CD4-positive, alpha-beta T cell treated with Interferon alpha-2 for 1 hour (primary cell): Measurements from ENCODE around the gene RHOBTB3.

Source experiments
- DNase-seq, 2 donors: peaks; one replicate each; pipeline ENCODE4 v3.0.0-alpha.2; 2020 to 2022

The RHOBTB3 gene

GRCh38 chr5:95713960-95714710 is 17.0 kb upstream of the RHOBTB3 start:
- DNase-seq = no peak

DNA sequence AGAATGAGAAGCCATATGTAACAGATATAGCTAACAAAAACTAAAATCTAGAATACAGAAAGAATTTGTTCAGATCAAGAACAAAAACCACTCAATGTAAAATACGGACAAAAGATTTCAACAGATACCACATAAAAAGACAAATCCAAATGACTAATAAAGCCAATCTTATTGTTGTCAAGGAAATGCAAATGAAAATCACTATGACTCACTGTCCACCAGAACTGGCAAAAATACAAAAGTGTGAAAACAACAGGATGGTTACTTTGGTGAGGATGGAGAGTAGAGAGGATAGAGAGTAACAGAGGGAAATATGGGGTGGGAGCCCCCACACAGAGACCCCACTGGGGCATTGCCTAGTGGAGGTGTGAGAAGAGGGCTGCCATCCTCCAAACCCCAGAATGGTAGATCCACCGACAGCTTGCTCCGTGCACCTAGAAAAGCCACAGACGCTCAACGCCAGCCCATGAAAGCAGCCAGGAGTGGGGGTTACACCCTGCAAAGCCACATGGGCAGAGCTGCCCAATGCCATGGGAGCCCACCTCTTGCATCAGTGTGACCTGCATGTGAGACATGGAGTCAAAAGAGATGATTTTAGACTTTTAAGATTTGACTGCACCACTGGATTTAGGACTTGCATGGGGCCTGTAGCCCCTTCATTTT is 15.2 kb upstream of the RHOBTB3 start:
- no peak for DNase-seq

DNA sequence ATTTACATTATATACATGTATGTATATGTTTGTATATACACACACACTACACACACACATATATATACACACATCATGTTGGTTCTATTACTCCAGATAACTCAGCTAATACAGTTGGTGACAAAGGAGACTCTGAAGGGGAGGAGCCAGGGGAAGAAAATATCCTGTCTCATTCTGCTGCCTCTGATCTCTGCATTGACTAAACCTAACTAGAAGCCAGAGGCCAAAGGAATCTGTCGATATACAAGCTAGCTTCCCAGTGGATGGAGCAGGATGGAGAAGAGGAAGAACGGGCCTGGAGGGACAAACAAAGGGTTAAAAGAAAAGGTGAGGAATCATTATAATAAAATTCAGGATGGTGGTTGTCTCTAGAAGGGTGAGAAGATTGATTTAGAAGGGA is 13.7 kb upstream of the RHOBTB3 start:
- DNase-seq = no peak

GRCh38 chr5:95718203-95718602 is 12.9 kb upstream of the RHOBTB3 start:
- DNase-seq = peak in 1 of 2 donors; percentile 51

DNA sequence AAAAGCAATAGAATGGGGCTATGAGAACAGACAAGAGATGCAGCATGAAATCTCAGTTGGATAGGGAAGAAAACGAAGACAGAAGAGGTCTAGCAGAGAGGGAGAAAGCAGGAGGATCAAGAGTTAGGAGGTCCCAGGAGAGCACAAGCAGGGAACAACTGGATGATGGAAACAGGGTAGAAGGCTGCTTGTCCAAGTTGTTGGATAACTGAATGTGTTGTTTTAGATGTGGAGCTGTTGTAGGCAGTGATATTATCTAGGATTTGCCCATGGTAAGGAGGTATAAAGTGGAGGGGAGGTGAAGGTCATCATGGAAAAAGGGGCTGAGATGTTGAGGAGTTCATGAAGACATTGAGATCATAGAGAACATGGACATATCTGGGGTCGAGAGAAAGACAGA is 12.4 kb upstream of the RHOBTB3 start:
- no peak for DNase-seq

GRCh38 chr5:95720094-95720786 is 10.9 kb upstream of the RHOBTB3 start:
- no peak for DNase-seq

DNA sequence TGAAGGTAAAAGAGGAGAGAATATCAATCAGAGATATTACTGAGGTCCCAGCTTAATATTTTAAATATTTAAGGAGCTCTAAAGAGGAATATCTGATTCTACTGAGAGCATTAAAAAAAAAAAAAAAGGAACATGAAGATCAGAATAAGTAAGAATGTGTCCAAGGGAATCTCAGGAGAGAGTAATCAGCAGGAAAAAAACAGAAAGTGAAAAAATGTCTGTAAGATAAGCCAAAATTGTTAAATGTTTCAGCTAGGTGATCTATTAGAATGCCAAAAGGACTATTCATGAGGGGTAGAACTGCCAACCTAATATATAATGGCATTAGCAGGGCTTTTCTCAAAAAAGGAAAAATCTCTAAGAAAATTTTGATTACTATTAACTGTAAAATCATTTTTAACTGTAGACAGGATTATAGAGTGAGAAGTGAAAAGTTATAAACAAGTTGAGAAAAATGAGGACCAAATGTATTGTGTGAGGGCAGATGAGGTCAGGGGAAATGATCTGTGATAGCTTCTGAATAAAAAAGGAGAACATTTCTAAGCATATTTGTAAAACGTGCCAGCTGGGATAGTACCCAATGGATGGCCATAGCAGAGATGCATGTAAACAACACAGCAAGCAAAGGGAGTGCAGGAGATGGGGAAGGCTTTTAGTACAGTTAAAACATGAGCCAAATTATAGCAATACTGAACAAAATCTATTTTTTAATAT is 9.4 kb upstream of the RHOBTB3 start:
- DNase-seq = no peak

GRCh38 chr5:95723632-95724369 is 7.3 kb upstream of the RHOBTB3 start:
- no peak for DNase-seq

DNA sequence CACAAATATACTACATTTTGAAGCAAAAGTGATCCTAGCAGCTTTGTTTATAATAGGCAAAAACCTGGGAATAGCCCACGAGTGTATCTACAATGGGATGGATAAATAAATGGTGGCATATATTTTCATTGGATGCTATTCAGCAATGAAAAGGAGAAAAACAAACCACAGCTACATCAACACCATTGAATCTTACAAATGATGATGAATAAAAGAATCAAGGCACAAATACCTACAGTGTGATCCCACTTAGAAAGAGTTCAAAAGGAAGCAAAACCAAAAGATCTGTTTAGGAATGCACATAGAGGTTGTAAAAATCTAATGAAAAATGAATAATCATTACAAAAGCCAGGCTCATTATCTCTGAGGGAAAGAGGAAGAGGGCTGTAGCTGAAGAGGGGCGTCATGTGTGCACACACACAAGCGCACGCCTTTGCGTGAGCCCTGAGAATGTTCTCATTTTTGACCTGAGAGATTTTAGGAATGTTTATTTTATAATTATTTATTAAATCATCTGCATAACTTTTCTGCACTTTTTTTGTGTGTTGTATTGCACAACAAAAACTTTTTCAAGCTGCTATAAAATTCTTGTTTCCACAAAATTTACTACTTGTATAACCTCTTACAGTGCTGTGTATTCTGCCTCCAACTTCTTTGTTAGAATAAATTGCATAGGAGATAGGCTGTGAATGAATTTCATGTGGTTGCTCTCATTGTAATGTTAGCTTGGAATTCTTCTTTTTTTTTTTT is 5.9 kb upstream of the RHOBTB3 start:
- DNase-seq = no peak

DNA sequence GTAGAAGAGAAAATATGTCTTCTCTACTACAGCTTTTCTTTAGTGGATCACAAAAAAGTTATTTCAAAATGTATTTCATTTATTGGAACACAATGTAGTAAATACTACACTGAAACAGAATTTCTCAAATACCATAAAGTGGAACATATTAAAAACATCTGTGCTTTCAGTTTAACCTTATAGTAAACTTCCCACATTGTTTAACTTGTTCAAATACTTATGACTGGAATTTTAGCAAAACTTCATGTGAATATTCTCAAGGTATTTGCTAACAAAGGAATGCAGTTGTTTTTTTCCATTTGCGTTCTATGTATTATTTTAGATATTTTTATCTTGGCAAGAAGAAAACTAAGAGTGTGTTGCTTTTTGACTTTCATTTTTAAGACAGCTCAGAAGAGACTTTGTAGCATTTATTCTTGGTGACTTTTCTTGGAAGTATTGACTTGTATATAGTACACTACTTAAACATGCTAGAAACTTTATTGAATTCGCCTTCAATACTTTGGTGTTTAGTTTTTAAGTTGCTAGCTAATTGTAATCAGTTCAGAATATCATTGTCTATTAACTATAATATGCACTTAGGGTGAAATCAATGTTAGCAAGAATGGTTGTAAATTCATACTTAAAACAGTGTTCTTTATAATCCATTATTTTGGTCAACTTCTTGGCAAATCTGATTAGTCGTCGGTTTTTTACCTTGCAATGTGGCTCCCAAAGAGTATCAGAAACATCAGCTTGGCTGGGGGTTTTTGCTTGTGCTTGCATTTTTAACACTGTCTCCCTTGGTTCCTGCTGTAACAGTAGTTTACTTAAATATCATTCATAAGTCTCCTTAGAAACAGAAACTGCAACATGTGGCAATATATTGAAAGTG is 5.0 kb upstream of the RHOBTB3 start:
- no peak for DNase-seq

DNA sequence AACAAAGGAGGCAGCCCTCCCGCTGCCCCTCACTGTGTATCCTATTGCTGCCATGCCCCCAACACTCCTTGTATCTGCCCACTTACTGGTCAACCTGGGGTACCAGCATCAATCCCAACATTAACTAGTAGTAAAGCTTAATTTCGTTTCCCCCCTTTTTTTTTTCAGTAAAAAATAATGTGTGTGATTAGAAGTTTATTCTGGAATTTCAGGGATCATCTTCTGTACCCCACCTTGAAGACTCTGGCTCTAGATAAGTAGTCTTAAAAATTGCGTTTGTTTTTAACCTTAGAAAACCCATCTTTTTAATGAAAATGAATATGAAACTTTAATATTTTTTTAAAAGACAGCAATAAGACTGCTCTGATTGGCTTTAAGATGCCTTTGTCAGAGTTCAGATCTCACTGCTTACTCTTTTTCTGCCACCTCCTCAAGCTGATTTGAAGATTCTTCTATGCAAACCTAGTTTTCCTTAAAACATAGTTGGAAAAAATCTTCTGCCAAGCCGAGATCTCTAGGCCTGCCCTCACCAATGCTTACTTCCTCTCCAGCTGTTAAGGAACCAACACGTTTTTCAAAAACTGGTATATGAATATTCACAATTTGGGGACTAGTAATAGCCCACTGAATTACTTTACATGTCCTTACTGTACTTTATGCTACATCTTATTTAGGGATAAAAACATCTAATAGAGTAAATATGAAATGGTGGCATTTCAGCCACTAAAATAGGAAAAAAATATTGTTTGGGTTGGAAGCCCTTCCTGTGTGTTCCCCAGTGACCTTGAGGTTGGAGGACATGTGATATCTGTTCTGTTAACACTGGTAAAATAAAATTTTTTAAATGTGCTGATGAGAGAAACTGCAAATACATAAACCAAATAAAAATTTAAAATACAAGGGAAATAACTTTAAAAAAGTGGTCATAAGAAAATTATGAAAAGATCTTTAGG is 4.0 kb upstream of the RHOBTB3 start:
- no peak for DNase-seq

DNA sequence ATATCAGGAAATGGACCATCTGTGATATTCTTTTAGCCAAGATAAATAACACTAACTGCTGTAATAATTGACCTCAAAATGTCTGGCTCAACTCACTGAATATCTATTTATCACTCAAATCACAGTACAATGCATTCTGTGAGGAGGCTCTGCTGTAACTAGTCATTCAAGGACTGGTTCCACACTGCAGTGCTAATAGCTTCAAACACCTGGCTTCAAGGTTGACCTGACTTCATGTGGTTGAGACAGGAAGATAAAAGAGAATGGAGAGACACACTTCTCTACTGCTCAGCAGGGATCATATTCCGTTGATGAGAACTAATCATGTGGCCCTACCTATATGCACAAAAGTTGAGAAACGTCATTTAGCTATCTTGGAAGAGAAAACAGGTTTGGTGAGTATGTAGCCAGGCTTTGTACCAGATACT is 3.4 kb upstream of the RHOBTB3 start:
- DNase-seq = no peak

GRCh38 chr5:95728494-95729114 is 2.5 kb upstream of the RHOBTB3 start:
- DNase-seq = peak; percentile 3 to 29

GRCh38 chr5:95729115-95730010 is 1.8 kb upstream of the RHOBTB3 start:
- no peak for DNase-seq

DNA sequence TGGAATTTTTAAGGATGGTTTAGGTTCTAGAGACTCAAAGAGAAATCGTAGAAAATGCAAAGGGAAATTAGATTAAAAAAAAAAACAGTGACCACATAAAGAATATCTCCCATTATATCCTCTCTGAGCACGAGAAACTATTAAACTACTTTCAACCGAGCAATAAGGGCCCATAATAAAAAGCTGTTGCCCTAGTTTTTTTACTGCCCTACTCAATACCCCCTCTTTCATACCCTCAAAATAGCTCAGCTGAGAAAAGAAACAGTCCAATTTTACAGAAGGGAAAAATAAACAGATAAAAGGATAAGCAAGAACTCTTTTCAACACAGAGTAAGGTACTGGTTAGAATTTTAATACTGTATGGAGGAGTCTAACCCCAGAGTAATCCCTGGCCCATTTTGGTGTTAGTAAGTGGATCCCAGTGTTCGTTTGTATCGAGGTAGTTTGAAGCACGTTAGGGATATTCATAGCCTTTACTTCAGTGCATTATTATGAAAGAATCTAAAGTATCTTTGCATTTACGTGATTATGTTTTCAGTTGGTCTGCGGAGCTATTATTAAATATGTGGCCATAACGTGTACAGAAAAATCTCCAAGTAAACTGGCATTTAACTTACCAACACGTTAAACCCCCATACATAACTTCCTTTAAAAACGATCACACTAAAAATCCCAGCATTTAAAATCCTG is 980 bp upstream of the RHOBTB3 start:
- no peak for DNase-seq

DNA sequence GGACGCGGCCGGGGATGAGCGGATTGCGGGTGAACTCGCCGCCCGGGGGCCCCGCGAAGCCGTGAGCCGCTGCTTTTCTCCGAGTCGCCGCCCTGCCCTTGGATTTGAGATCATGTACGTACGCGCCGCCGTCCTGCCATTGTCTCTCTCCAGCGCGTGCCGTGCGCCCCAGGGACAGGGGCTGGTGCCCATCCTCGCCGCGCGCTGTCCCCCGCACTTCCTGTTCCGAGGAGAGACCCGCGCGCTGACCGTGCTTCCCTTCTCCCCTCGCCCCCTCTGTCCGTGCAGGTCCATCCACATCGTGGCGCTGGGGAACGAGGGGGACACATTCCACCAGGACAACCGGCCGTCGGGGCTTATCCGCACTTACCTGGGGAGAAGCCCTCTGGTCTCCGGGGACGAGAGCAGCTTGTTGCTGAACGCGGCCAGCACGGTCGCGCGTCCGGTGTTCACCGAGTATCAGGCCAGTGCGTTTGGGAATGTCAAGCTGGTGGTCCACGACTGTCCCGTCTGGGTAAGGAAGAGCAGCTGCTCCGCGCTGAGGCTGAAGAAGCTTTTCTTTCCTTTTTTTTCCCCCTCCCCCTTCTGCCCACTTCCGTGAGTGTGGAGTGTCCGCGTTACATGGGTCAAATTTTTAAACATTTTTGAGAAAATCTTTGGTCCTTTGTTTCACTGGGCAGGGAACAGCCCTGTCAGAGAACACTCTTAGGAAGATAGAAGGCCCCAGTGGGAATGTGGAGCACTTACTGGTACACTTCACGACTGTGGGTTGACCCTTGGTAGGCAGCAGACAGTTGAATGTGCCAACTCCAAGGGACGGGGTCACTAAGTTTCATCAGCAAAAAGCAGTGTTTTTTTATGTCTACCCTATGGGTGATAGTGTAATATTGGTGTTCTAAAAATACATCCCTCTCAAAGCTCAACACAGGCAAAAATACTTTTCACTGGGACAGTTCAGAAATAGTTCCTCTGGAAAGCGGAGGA is 727 bp downstream of the RHOBTB3 start:
- peak; percentile 3 to 19 for DNase-seq
